BLaER1 (cell line): Measurements from ENCODE around the gene KIF27.
"Not testable (repeated sequence)": the region's sequence is repeated elsewhere in the genome, so short reads cannot be mapped to it uniquely, and the experiment has no call there.

Experiments used
- H3K27ac ChIP-seq: shearing (Covaris generic); formaldehyde crosslinking; 2 replicates; pipeline ENCODE4 v1.8.1; 2022
- H3K27me3 ChIP-seq: shearing (Covaris generic); formaldehyde crosslinking; 2 replicates; pipeline ENCODE4 v1.8.1; 2022
- H3K36me3 ChIP-seq: shearing (Covaris generic); formaldehyde crosslinking; 2 replicates; pipeline ENCODE4 v1.8.1; 2022
- H3K4me1 ChIP-seq: shearing (Covaris generic); formaldehyde crosslinking; 2 replicates; pipeline ENCODE4 v1.8.1; 2022
- H3K4me2 ChIP-seq: shearing (Covaris generic); formaldehyde crosslinking; 2 replicates; pipeline ENCODE4 v1.8.1; 2022
- H3K4me3 ChIP-seq: shearing (Covaris generic); formaldehyde crosslinking; 2 replicates; pipeline ENCODE4 v1.8.1; 2022
- H3K9ac ChIP-seq: shearing (Covaris generic); formaldehyde crosslinking; 2 replicates; pipeline ENCODE4 v1.8.1; 2022
- H3K9me3 ChIP-seq: shearing (Covaris generic); formaldehyde crosslinking; 2 replicates; pipeline ENCODE4 v1.8.1; 2022
- H4K20me1 ChIP-seq: shearing (Covaris generic); formaldehyde crosslinking; 2 replicates; pipeline ENCODE4 v1.8.1; 2022
- Cebpa-rat ChIP-seq: shearing (Covaris generic); IDR thresholded peaks from 2 replicates; pipeline ENCODE4 v1.8.1; 2022

KIF27 gene

DNA sequence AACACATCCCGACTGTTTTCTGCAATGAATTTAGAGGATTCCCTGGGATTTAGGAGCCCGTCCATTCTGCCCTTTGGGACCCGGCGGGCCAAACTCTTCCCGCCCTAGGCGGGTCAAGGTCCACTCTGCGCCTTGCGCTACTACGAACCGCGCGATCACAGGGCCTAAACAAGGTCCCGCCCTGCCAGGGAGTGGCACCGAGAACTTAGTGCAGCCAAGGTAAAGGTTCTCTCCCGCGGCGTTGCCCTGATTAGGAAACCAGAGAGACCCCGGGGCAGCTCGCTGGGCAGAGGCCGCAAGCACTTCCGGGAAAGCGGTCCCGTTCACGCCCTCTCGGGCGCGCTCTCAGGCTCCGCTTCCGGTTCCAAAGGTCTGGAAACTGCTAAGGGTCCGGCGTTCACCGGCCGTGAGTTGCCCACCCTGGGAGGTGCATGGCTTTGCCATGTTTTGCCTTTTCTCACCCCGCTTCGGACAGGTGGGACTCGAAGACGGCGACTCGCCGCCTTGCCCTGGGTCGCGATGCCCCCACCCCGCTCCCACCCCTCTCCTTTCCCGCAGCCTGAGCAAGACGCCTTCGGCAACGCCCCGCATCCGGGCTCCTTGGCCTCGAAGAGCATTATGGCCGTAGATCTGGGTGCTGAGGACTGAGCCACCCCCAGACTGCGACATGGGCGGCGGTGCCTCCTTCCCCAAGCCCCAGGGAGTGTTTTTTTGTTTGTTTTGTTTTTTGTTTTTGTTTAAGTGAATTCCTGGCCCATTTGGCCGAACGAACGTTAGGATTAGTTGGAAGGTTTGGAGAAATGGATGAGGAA lies 35.4 kb upstream of the KIF27 start:
- H4K20me1 ChIP-seq, result no peaks in the 10 kb centered on the region
- peaks cover 22% of the 10 kb centered on the region for H3K9me3 ChIP-seq
- H3K36me3 ChIP-seq, result no peaks in the 10 kb centered on the region
- H3K27ac ChIP-seq, result no peak overlapping the region
- H3K4me3 ChIP-seq, result peak overlapping the region; percentile 44
- no peak for TF ChIP-seq Cebpa-rat
- no peak overlapping the region for H3K9ac ChIP-seq
- H3K4me2 ChIP-seq, result peak overlapping the region; percentile 35
- peaks cover 7% of the 10 kb centered on the region; the same call in 1 of the 2 replicates for H3K4me1 ChIP-seq
- H3K27me3 ChIP-seq, result peaks cover 41% of the 10 kb centered on the region

- TF ChIP-seq Cebpa-rat, result no peak
- Histone ChIP-seq H3K27me3 (peaks cover 41% of the 10 kb centered on the region), H3K9me3 (peaks cover 22% of the 10 kb centered on the region), H3K4me3 (peak overlapping the region; percentile 44), H3K36me3 (no peaks in the 10 kb centered on the region), H3K4me1 (peaks cover 7% of the 10 kb centered on the region; the same call in 1 of the 2 replicates), H4K20me1 (no peaks in the 10 kb centered on the region), H3K4me2 (peak overlapping the region; percentile 35), H3K27ac (no peak overlapping the region), H3K9ac (no peak overlapping the region)
Measured at GRCh38 chr9:83956086-83956435, 34.8 kb upstream of the KIF27 start.

- not testable (repeated sequence) for H3K27ac ChIP-seq, H3K36me3 ChIP-seq, H3K27me3 ChIP-seq, H3K4me1 ChIP-seq, H4K20me1 ChIP-seq, H3K4me3 ChIP-seq, H3K4me2 ChIP-seq, H3K9ac ChIP-seq
- peaks cover 18% of the 10 kb centered on the region for H3K9me3 ChIP-seq
Measured at GRCh38 chr9:83948096-83948495, 26.9 kb upstream of the KIF27 start.

- TF ChIP-seq Cebpa-rat, result no peak
- Histone ChIP-seq H4K20me1 (no peaks in the 10 kb centered on the region), H3K36me3 (no peaks in the 10 kb centered on the region), H3K4me2 (no peak overlapping the region), H3K27ac (no peak overlapping the region), H3K9me3 (no peaks in the 10 kb centered on the region), H3K4me1 (no peaks in the 10 kb centered on the region), H3K9ac (no peak overlapping the region), H3K27me3 (no peaks in the 10 kb centered on the region), H3K4me3 (no peak overlapping the region)
Measured at GRCh38 chr9:83940590-83941303, 19.5 kb upstream of the KIF27 start.

GRCh38 chr9:83937861-83938455 lies 16.7 kb upstream of the KIF27 start:
- no peaks in the 10 kb centered on the region for H3K36me3 ChIP-seq
- no peak overlapping the region for H3K4me3 ChIP-seq
- no peaks in the 10 kb centered on the region for H3K4me1 ChIP-seq
- no peak overlapping the region for H3K4me2 ChIP-seq
- TF ChIP-seq Cebpa-rat, result no peak
- H4K20me1 ChIP-seq, result no peaks in the 10 kb centered on the region
- H3K27me3 ChIP-seq, result no peaks in the 10 kb centered on the region
- no peak overlapping the region for H3K9ac ChIP-seq
- H3K27ac ChIP-seq, result no peak overlapping the region
- no peaks in the 10 kb centered on the region for H3K9me3 ChIP-seq

DNA sequence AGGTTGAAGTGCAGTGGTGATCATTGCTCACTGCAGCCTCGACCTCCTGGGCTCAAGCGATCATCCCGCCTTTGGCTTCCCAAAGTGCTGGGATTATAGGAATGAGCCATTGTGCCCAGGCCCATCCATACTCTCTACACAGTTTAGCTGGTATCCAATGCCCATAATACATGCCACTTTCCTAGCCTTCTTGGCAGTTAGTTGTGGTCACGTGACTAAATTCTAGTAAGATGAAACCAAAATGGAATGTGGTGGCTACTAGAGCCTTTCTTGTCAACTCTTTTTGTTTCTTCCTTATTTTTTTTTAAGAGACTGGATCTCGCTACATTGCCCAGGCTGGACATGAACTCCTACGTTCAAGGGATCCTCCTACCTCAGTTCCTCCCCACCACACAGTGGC lies 15.3 kb upstream of the KIF27 start:
- Histone ChIP-seq H3K4me3 (no peak overlapping the region), H3K9me3 (no peaks in the 10 kb centered on the region), H3K36me3 (no peaks in the 10 kb centered on the region), H3K27ac (no peak overlapping the region), H3K4me2 (no peak overlapping the region), H3K9ac (no peak overlapping the region), H3K27me3 (no peaks in the 10 kb centered on the region), H4K20me1 (no peaks in the 10 kb centered on the region), H3K4me1 (no peaks in the 10 kb centered on the region)
- no peak for TF ChIP-seq Cebpa-rat

DNA sequence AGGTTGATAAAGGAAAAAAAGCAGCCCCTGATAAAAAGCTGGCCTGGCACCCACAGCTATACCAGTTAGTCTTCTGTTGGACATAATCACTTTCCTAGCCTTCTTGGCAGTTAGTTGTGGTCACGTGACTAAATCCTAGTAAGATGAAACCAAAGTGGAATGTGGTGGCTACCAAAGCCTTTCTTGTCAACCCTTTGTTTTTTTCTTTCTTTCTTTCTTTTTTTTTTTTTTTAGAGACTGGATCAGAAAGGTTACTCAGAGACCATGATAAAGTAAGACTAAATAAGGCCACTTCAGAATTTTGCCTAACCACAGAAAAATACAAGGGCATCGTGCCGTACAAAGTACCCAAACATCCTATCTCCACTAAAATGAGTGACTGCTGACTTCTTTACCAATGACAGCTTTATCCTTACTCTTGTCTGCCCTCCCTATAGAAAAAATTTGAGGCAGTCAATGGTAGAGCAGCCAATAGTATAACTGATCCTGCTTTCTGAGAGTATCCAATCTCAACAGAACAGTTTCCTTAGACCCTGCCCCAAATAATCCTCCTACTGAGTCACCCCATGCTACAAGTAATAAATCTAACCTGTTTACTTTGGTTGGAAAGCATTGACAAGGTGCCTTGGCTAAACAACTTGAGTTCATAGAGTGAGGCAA lies 14.2 kb upstream of the KIF27 start:
- Histone ChIP-seq H3K27me3 (no peaks in the 10 kb centered on the region), H4K20me1 (no peaks in the 10 kb centered on the region), H3K27ac (no peak overlapping the region), H3K36me3 (no peaks in the 10 kb centered on the region), H3K4me1 (no peaks in the 10 kb centered on the region), H3K4me2 (no peak overlapping the region), H3K4me3 (no peak overlapping the region), H3K9ac (no peak overlapping the region), H3K9me3 (no peaks in the 10 kb centered on the region)
- TF ChIP-seq Cebpa-rat, result no peak

GRCh38 chr9:83934569-83935275 lies 13.5 kb upstream of the KIF27 start:
- Histone ChIP-seq H3K4me1 (no peaks in the 10 kb centered on the region), H3K4me2 (no peak overlapping the region), H3K27ac (no peak overlapping the region), H3K9me3 (no peaks in the 10 kb centered on the region), H3K9ac (no peak overlapping the region), H4K20me1 (no peaks in the 10 kb centered on the region), H3K36me3 (no peaks in the 10 kb centered on the region), H3K4me3 (no peak overlapping the region), H3K27me3 (no peaks in the 10 kb centered on the region)
- no peak for TF ChIP-seq Cebpa-rat

- Histone ChIP-seq H3K4me2 (no peak overlapping the region), H3K4me1 (no peaks in the 10 kb centered on the region), H3K4me3 (no peak overlapping the region), H3K27ac (no peak overlapping the region), H3K9ac (no peak overlapping the region), H4K20me1 (no peaks in the 10 kb centered on the region), H3K9me3 (no peaks in the 10 kb centered on the region), H3K27me3 (no peaks in the 10 kb centered on the region), H3K36me3 (no peaks in the 10 kb centered on the region)
- TF ChIP-seq Cebpa-rat, result no peak
Measured at GRCh38 chr9:83933790-83934189, 12.6 kb upstream of the KIF27 start.
